SKM-1 (cell line): ENCODE data around the gene LHX1.

Experiments used
- DNase-seq: peaks from one replicate; lab custom pipeline; 2025; ENCODE audit not compliant: unreplicated experiment; lab: John Stamatoyannopoulos, UW

LHX1 gene

DNA sequence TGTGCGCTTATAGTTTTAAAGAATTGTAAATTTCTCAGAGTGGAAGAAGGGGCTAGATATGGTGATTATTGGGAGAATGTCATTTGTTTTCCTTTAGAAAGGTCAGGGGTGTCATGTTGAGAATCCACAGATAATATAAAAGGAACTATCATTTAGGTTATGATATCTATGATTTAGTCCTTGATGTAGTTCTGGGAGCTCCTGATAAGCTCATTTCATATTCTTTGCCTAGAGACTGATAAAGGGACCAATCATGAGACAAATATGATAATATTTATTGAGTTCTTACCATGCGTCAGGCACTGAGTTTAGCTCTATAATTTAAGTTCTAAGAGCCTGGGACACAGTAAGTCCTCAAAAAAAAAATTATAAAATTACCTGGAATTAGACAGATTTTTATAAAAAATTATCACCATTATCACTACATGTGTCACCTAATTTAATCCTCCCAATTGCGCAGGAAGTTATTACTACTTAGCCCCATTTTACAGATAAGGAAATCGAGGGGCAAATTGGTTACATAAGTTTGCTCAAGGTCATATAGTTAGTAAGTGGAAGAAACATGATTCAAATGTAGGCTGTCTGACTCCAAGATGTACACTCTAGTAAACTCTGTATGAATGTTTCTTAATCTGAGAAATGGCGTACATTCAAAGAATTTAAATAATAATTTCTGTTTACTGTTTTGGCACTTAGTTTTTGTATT is 14.0 kb downstream of the LHX1 start:
- no peak for DNase-seq

DNA sequence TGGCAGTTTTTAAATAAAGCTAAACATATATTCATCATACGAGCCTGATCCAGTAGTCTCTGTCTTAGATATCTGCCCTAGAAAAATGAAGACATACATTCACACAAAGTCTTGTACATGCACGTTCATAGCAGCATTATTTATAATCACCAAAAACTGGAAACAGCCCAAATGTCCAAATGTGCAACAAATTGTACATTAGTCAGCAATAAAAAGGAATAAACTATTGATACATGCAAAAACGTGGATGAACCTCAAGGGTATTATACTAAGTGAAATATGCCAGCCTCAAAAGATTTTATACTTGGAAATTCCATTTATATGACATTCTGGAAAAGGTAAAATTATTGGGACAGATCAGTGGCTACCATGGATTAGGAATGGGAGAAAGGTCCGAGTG is 34.2 kb downstream of the LHX1 start:
- DNase-seq: no peak

DNA sequence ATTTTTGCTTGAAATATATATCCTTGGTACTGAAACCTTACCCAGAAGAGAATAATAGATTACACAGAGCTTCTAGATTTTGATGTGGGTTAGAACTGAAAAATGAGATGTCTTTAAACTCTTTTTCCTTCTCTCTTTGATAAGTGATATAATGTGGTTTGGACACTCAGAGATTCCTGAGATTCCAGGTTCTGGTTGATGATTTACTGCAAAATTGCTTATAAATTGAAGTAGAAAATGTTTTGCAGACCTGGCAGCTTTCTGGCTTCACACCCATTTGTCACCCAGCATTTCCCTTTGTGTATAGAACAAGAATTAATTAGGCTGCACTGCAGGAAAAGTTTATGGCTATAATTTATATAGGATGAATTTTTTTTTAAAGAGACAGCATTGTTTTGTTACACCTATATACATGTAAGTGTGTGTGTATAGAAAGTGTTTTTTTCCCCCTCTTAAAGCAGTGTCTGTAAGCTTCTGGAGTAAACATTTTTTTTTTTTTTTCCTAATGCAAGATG is 35.0 kb downstream of the LHX1 start:
- no peak for DNase-seq

DNA sequence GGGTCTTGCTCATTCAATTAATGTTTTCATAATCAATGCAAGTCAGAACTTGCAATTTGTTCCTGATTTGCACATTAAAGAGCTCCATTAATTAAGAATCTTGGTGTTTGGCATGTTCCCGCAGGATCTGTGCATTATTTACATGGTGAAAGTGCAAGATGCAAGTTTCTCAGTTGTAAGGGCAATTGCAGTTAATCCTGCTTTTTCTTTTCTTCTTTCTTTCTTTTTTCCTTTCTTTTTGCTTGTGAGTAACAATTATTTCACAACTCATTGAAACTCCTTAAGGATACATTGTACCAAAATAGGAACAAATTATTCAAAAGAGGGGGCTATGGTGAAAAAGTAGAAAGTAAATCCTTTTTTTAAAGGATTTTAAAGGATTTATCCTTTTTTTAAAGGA is 35.6 kb downstream of the LHX1 start:
- no peak for DNase-seq

DNA sequence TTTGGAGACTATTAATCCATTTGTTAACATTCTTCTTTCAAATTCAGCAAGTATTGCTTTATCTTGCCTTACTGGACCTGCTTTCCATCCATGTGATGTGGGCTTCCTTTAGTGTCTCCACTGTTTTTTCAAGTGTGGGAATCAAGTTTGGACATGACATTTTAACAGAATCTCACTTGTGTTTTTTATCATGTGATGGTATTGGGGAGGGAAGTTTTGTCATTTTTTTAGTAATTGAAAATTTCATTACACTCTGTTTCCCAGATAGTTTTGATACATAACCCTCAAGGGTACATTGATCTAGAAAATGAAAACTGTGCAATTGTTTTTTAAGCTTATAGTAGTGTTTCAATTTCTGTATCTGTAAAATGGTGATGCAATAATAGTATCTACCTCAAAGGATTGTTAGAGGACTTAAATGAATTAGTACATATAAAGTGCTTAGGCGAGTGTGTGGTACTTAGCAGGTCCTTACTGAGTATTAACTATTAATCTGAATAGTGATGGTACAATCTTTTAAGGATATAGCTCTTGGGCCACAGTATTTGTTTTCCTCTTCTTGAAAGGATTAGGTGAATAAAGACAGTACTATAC is 38.7 kb downstream of the LHX1 start:
- DNase-seq: no peak

DNA sequence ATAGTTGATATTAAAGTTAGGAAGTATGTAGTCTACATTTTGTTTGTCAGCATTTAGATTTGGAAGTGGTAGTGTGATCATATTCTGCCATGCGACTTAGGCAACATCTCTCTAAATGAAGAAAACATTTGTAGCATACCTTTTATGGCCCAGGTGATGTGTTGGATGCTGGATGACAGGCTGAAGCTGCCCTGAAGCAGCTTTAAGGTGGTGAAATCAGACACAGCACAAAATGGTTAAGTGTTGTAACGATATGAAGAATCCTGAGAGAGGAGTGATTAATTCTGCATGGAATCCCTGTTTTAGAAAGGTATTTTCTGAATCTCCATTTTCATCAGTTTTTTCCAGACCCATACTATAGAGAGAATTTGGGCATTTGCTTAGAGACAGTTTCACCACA is 39.8 kb downstream of the LHX1 start:
- no peak for DNase-seq

DNA sequence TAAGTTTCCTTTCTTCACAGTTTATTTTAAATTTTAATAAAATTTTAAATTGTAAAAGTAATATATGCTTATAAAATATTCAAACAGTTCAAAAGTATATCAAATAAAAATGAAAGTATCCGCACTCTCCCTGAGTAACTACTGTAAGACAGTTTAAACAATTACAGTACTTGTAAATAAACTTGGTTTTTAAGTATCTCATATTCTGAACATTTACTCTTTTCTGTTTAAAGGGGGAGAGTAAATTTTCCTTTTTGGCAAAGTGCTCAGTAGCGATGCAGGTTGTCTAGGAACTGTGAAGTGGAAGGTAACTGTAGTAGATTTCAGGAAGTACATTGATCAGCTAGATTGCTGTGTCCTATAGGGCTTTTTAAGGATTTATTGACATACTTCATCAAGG is 40.3 kb downstream of the LHX1 start:
- no peak for DNase-seq

DNA sequence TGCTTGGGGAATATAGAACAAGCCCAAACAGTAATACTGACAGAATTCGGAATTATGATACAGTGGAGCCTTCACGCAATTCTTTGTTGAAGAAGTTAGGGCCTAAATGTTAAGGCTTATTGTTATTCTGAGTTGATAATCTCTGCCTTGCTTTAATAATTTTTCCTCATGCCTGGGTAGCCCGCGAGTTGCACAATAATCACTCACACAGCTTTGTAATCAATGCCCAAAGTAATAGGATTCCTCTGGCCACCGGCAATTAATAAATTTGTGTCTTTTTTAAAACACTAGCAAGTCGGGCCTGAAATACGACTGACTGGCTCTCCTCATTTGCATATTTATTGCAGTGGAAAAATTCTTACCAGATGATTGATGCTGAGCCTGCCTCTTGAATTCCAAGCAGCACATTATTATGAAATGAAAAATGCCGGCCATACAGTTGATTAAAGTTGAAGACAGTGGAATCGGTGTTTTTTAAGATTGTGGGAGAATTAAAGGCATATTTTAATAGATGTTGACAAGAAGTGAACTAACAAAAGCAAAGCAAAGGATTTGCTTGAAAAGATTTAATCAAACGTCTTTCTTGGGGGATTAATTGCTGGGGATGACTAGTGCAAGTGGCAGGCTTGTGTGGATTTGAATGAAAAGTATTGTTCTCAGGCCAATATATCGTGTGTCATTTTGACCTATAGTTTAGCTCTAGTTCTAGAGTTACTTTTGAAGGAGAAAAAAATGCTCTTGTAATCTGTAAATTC is 41.7 kb downstream of the LHX1 start:
- no peak for DNase-seq

DNA sequence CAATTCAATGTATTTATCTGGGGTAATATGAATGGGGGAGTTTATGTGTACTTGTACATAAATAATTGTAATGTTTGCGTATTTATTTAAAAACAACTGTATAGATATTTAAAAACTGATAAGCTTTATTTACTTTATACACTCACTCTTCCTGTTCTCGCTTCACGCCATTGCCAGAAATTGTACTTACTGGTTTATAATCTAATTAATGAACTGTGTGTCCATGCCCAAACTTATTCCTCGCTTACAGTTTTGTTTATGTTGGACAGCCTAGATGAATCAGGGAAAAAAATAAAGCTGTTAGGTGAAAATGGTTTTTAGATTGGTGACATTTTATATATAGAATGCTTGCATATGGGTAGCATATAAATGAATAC is 42.3 kb downstream of the LHX1 start:
- no peak for DNase-seq

DNA sequence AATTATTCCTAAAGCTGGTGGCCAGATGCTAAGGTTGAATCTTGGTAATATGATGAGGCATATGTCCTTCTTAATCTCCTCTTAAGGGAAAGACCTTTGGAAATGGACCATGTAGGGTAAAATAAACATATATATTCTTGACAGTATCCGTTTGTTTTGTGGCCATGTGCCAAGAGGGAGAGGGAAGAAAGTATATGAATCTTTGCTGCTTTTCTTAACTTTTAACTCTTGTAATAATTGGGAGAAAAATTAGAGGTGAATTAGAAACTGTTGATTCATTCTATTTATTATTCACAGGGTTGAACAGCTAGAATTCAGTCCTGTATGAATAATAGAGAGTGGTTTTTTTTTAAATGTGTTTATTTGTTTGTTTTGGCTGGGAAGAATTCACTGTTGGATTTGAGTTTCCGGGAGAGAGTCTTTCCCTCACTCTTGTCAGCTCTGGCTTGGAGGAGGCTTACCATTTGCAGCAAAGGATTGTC is 43.0 kb downstream of the LHX1 start:
- no peak for DNase-seq

DNA sequence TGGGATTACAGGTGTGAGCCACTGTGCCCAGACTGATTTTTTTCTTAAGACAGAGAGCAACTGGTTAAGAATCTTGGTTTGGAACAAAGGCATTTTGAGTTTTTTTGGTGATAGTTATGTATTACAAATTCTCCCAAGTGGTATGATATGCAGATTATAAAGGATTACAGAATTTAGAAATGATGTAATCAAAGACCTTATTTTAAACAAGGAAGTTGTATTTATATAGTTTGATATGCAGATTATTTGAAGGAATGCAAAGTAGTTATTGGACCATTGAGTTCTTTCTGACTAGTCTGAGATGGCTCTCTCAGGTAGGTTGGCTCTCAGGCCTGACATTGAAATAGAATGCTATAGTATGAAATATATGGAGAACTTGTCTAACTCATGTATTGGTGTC is 46.3 kb downstream of the LHX1 start:
- no peak for DNase-seq

DNA sequence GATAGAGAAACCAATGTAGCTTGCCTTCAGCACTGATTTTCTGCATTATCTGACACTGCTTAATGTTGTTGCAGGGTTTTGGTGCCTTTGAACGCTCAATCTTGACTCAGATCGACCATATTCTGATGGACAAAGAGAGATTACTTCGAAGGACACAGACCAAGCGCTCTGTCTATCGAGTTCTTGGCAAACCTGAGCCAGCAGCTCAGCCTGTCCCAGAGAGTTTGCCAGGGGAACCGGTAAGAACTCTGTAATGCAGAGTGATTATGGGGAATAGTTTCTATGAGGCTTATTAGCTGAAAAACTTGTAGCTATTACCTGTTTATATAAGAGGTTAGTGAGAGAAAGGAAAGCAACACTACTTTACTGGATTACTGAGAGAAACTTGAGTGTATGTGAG is 51.9 kb downstream of the LHX1 start:
- DNase-seq: no peak

DNA sequence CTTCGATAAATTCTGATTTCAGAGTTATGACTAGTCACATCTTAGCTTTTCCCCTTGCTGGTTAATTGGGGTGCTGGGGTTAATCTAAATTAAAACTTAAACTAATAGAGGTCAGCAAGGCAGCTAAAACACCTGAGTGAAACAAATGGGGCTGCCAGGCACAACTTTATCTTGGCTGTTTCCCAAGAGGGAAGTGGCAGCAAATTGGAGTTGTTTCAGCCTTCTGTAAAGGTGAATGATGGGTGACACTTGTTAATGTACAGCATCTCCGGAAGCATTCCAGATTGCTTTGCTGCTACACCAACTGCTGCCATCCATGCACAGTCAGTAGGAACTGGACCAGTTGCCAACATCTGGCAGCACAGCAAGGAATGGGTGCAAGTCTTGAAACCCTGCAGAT is 55.4 kb downstream of the LHX1 start:
- no peak for DNase-seq

DNA sequence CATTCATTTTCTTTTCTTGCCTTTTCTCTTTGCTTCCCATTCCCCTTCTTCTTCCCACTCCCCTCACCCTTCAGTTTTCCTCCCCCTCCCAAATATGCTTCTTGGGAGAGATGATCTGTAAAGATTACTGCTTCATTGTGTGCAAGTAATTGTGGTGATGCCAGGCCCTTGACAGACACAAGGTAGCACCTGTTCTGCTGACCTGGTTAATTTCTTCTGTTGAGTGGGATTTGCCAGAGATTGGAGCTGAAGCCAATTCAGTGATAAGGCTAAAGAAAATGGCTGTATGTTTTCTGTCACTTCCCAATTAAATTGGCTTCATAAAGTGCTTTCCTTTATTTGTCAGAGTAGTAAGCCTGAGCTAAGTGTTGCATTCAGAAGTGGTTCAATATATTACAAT is 56.0 kb downstream of the LHX1 start:
- no peak for DNase-seq
